HEK293 (cell line): Measurements from ENCODE around the gene INPP5D.
A peak's percentile ranks its signal among the peaks of the same experiment; 100 is the strongest.

Source experiments
- CTCF ChIA-PET: fragments of 350-600 bp; formaldehyde crosslinking; extraction: SDS; loops from one replicate; lab custom pipeline; 2021; ENCODE audit warnings: antibody characterized with exemption; lab: Yijun Ruan, JAX
- POLR2A ChIA-PET: fragments of 300-600 bp; formaldehyde crosslinking; extraction: SDS; loops from one replicate; lab custom pipeline; 2020; ENCODE audit warnings: antibody characterized with exemption, inconsistent platforms; lab: Yijun Ruan, JAX
- H3K27ac ChIP-seq: fragments of 200-500 bp; sonication (Bioruptor generic); 2 replicates; pipeline ENCODE4 v1.5.1; 2014; ENCODE audit warnings: low read depth, low read length, control low read depth, inconsistent platforms; ENCODE audit errors: extremely low read depth
- H3K36me3 ChIP-seq, 2 experiments: fragments of 200-500 bp in 1 of 2; sonication (Bioruptor generic) in 1 of 2; 1 replicate in 1 of 2; 2 replicates in 1 of 2; pipeline ENCODE4 v1.5.1; 2014 to 2017; ENCODE audit warnings: inconsistent platforms in 2 of 2, low read length in 2 of 2; ENCODE audit not compliant: control insufficient read depth in 2 of 2, insufficient read depth in 1 of 2
- H3K4me1 ChIP-seq: fragments of 200-500 bp; sonication (Bioruptor generic); 2 replicates; pipeline ENCODE4 v1.5.1; 2014; ENCODE audit warnings: mild to moderate bottlenecking, low read length, inconsistent platforms; ENCODE audit not compliant: control insufficient read depth, insufficient read depth
- H3K4me3 ChIP-seq: 2 replicates; pipeline ENCODE4 v1.5.1; 2011; ENCODE audit warnings: low read depth, mild to moderate bottlenecking, control low read depth, low read length, moderate library complexity
- H3K9me3 ChIP-seq: fragments of 200-500 bp; sonication (Bioruptor generic); 2 replicates; pipeline ENCODE4 v1.5.1; 2014; ENCODE audit warnings: low read depth, low read length, inconsistent platforms; ENCODE audit not compliant: control insufficient read depth, insufficient read depth
- HOXA7 ChIP-seq: sonication (generic); formaldehyde crosslinking; IDR thresholded peaks from 2 replicates; pipeline ENCODE4 v1.8.1; 2022; ENCODE audit warnings: missing genetic modification reagents, borderline replicate concordance
- KLF8 ChIP-seq: fragments of 450-650 bp; formaldehyde crosslinking; IDR thresholded peaks from 2 replicates; pipeline ENCODE4 v1.5.1; 2016; ENCODE audit warnings: missing biosample characterization, missing genetic modification characterization
- SP2 ChIP-seq: fragments of 450-650 bp; formaldehyde crosslinking; IDR thresholded peaks from 2 replicates; pipeline ENCODE4 v1.5.1; 2016; ENCODE audit warnings: missing biosample characterization, missing genetic modification characterization
- SP7 ChIP-seq: fragments of 450-650 bp; formaldehyde crosslinking; IDR thresholded peaks from 2 replicates; pipeline ENCODE4 v1.5.1; 2016; ENCODE audit warnings: missing biosample characterization, missing genetic modification characterization
- ZNF121 ChIP-seq: fragments of 450-650 bp; formaldehyde crosslinking; IDR thresholded peaks from 2 replicates; pipeline ENCODE4 v1.5.1; 2016; ENCODE audit warnings: missing biosample characterization, missing genetic modification characterization
- ZNF24 ChIP-seq: fragments of 450-650 bp; formaldehyde crosslinking; IDR thresholded peaks from 2 replicates; pipeline ENCODE4 v1.5.1; 2016; ENCODE audit warnings: missing biosample characterization, missing genetic modification characterization
- ZNF391 ChIP-seq: fragments of 450-650 bp; formaldehyde crosslinking; IDR thresholded peaks from 2 replicates; pipeline ENCODE4 v1.5.1; 2016; ENCODE audit warnings: low read depth, missing biosample characterization, missing genetic modification characterization, borderline replicate concordance
- ZNF426 ChIP-seq: fragments of 450-650 bp; formaldehyde crosslinking; IDR thresholded peaks from 2 replicates; pipeline ENCODE4 v1.5.1; 2017; ENCODE audit warnings: missing biosample characterization, missing genetic modification characterization, mild to moderate bottlenecking, inconsistent platforms, moderate library complexity
- ZNF776 ChIP-seq: fragments of 450-650 bp; formaldehyde crosslinking; IDR thresholded peaks from 2 replicates; pipeline ENCODE4 v1.5.0; 2017; ENCODE audit warnings: missing biosample characterization, missing genetic modification characterization, borderline replicate concordance
- ZNF792 ChIP-seq: fragments of 450-650 bp; formaldehyde crosslinking; IDR thresholded peaks from 2 replicates; pipeline ENCODE4 v1.5.1; 2016; ENCODE audit warnings: missing biosample characterization, missing genetic modification characterization
- TF ChIP-seq, protein P1 (sequence below): fragments of 450-650 bp; formaldehyde crosslinking; IDR thresholded peaks from 2 replicates; pipeline ENCODE4 v1.5.1; 2017; ENCODE audit warnings: missing biosample characterization, missing genetic modification characterization
- TF ChIP-seq, protein P2 (sequence below): fragments of 450-650 bp; formaldehyde crosslinking; IDR thresholded peaks from 2 replicates; pipeline ENCODE4 v1.5.1; 2016; ENCODE audit warnings: missing biosample characterization, missing genetic modification characterization, borderline replicate concordance
- TF ChIP-seq, protein P3 (sequence below): fragments of 450-650 bp; IDR thresholded peaks from 2 replicates; pipeline ENCODE4 v1.5.1; 2018; ENCODE audit warnings: missing biosample characterization, mild to moderate bottlenecking, missing genetic modification characterization
- TF ChIP-seq, protein P4 (sequence below): fragments of 450-650 bp; formaldehyde crosslinking; IDR thresholded peaks from 2 replicates; pipeline ENCODE4 v1.5.1; 2016; ENCODE audit warnings: missing biosample characterization, missing genetic modification characterization
- TF ChIP-seq, protein P5 (sequence below): fragments of 450-650 bp; formaldehyde crosslinking; IDR thresholded peaks from 2 replicates; pipeline ENCODE4; 2016; ENCODE audit warnings: missing biosample characterization, missing genetic modification characterization
- TF ChIP-seq, protein P6 (sequence below): fragments of 450-650 bp; formaldehyde crosslinking; IDR thresholded peaks from 2 replicates; pipeline ENCODE4 v1.5.1; 2016; ENCODE audit warnings: missing biosample characterization, missing genetic modification characterization
- TF ChIP-seq, protein P7 (sequence below): fragments of 450-650 bp; formaldehyde crosslinking; IDR thresholded peaks from 2 replicates; pipeline ENCODE4 v1.5.1; 2016; ENCODE audit warnings: missing biosample characterization, missing genetic modification characterization
- TF ChIP-seq, protein P8 (sequence below): fragments of 450-650 bp; formaldehyde crosslinking; IDR thresholded peaks from 2 replicates; pipeline ENCODE4 v1.5.1; 2016; ENCODE audit warnings: missing biosample characterization, missing genetic modification characterization

The INPP5D gene

DNA sequence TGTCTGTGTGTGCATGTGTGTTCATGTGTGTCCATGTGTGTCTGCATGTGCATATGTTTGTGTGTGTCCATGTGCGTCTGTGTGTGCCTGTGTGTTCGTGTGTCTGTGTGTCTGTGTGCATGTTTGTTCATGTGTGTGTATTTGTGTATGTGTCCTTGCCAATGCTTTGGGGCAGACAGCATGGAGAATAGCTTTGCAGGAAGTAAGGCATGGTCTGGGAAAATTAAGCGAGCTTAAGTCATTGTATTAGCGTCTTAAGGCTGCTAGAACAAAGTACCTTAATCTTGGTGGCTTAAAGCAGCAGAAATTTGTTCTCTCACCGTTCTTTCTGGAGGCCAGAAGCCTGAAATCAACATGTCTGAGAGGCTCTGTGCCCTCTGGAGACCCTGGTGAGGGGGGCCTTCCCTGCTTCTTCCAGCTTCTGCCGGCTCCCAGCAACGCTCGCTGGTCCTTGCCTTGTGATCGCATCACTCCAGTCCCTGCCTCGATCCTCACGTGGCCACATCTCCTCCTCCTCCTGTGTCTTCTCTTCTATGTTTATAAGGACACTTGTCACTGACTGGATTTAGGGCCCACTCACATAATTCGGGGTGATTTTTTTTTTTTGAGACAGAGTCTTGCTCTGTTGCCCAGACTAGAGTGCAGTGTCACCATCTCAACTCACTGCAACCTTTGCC lies 23.8 kb upstream of the INPP5D start:
- Histone ChIP-seq H3K36me3 (no peaks in the 10 kb centered on the region), H3K9me3 (no peaks in the 10 kb centered on the region), H3K4me3 (no peak overlapping the region), H3K27ac (no peak overlapping the region), H3K4me1 (no peaks in the 10 kb centered on the region)
- CTCF ChIA-PET: no interaction called here
- POLR2A ChIA-PET: no interaction called here
- TF ChIP-seq, protein P1, sequence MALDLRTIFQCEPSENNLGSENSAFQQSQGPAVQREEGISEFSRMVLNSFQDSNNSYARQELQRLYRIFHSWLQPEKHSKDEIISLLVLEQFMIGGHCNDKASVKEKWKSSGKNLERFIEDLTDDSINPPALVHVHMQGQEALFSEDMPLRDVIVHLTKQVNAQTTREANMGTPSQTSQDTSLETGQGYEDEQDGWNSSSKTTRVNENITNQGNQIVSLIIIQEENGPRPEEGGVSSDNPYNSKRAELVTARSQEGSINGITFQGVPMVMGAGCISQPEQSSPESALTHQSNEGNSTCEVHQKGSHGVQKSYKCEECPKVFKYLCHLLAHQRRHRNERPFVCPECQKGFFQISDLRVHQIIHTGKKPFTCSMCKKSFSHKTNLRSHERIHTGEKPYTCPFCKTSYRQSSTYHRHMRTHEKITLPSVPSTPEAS (tag by site-specific recombination): 0 out of 2 replicates have a peak, but pooled peaks have one; percentile 16
- TF ChIP-seq KLF8 (tag by site-specific recombination): no peak

DNA sequence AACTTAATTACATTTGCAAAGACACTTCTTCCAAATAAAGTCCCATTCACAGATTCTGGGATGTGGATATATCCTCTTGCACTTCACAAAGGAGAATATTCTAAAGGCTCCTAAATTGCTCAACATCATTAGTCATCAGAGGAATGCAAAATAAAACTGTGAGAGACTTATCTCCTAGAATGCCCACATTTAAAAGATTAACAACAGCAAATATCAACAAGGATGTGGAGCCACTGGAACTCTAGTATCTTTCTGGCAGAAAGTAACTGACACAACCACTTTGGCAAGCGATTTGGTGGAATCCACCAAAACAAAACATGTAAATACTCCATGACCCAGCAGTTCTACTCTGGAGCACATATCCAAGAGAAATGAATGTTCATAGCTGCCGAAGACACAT lies 23.1 kb upstream of the INPP5D start:
- CTCF ChIA-PET: interaction anchor here (0.9 kb wide), 1 partner anchor 8 kb away, joined by 3 read pairs; no protein-coding TSS in a partner anchor
- H3K27ac ChIP-seq: no peak overlapping the region
- no peaks in the 10 kb centered on the region for H3K9me3 ChIP-seq
- no peaks in the 10 kb centered on the region for H3K4me1 ChIP-seq
- POLR2A ChIA-PET: no interaction called here
- no peak overlapping the region for H3K4me3 ChIP-seq
- no peaks in the 10 kb centered on the region for H3K36me3 ChIP-seq
- TF ChIP-seq SP7 (tag by site-specific recombination): no peak
- TF ChIP-seq, protein P2, sequence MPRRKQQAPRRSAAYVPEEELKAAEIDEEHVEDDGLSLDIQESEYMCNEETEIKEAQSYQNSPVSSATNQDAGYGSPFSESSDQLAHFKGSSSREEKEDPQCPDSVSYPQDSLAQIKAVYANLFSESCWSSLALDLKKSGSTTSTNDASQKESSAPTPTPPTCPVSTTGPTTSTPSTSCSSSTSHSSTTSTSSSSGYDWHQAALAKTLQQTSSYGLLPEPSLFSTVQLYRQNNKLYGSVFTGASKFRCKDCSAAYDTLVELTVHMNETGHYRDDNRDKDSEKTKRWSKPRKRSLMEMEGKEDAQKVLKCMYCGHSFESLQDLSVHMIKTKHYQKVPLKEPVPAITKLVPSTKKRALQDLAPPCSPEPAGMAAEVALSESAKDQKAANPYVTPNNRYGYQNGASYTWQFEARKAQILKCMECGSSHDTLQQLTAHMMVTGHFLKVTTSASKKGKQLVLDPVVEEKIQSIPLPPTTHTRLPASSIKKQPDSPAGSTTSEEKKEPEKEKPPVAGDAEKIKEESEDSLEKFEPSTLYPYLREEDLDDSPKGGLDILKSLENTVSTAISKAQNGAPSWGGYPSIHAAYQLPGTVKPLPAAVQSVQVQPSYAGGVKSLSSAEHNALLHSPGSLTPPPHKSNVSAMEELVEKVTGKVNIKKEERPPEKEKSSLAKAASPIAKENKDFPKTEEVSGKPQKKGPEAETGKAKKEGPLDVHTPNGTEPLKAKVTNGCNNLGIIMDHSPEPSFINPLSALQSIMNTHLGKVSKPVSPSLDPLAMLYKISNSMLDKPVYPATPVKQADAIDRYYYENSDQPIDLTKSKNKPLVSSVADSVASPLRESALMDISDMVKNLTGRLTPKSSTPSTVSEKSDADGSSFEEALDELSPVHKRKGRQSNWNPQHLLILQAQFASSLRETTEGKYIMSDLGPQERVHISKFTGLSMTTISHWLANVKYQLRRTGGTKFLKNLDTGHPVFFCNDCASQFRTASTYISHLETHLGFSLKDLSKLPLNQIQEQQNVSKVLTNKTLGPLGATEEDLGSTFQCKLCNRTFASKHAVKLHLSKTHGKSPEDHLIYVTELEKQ (tag by site-specific recombination): no peak
- TF ChIP-seq, protein P3, sequence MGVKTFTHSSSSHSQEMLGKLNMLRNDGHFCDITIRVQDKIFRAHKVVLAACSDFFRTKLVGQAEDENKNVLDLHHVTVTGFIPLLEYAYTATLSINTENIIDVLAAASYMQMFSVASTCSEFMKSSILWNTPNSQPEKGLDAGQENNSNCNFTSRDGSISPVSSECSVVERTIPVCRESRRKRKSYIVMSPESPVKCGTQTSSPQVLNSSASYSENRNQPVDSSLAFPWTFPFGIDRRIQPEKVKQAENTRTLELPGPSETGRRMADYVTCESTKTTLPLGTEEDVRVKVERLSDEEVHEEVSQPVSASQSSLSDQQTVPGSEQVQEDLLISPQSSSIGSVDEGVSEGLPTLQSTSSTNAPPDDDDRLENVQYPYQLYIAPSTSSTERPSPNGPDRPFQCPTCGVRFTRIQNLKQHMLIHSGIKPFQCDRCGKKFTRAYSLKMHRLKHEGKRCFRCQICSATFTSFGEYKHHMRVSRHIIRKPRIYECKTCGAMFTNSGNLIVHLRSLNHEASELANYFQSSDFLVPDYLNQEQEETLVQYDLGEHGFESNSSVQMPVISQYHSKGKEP (tag by site-specific recombination): no peak
- TF ChIP-seq HOXA7 (CRISPR knock-in tag): no peak
- TF ChIP-seq, protein P4, sequence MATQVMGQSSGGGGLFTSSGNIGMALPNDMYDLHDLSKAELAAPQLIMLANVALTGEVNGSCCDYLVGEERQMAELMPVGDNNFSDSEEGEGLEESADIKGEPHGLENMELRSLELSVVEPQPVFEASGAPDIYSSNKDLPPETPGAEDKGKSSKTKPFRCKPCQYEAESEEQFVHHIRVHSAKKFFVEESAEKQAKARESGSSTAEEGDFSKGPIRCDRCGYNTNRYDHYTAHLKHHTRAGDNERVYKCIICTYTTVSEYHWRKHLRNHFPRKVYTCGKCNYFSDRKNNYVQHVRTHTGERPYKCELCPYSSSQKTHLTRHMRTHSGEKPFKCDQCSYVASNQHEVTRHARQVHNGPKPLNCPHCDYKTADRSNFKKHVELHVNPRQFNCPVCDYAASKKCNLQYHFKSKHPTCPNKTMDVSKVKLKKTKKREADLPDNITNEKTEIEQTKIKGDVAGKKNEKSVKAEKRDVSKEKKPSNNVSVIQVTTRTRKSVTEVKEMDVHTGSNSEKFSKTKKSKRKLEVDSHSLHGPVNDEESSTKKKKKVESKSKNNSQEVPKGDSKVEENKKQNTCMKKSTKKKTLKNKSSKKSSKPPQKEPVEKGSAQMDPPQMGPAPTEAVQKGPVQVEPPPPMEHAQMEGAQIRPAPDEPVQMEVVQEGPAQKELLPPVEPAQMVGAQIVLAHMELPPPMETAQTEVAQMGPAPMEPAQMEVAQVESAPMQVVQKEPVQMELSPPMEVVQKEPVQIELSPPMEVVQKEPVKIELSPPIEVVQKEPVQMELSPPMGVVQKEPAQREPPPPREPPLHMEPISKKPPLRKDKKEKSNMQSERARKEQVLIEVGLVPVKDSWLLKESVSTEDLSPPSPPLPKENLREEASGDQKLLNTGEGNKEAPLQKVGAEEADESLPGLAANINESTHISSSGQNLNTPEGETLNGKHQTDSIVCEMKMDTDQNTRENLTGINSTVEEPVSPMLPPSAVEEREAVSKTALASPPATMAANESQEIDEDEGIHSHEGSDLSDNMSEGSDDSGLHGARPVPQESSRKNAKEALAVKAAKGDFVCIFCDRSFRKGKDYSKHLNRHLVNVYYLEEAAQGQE: no peak
- no peak for TF ChIP-seq ZNF391
- TF ChIP-seq, protein P5, sequence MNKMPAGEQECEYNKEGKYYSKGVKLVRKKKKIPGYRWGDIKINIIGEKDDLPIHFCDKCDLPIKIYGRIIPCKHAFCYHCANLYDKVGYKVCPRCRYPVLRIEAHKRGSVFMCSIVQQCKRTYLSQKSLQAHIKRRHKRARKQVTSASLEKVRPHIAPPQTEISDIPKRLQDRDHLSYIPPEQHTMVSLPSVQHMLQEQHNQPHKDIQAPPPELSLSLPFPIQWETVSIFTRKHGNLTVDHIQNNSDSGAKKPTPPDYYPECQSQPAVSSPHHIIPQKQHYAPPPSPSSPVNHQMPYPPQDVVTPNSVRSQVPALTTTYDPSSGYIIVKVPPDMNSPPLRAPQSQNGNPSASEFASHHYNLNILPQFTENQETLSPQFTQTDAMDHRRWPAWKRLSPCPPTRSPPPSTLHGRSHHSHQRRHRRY (tag by site-specific recombination): no peak
- no peak for TF ChIP-seq ZNF776 (tag by site-specific recombination)
- no peak for TF ChIP-seq ZNF792
- no peak for TF ChIP-seq ZNF121 (tag by site-specific recombination)
- no peak for TF ChIP-seq ZNF426
- TF ChIP-seq, protein P6, sequence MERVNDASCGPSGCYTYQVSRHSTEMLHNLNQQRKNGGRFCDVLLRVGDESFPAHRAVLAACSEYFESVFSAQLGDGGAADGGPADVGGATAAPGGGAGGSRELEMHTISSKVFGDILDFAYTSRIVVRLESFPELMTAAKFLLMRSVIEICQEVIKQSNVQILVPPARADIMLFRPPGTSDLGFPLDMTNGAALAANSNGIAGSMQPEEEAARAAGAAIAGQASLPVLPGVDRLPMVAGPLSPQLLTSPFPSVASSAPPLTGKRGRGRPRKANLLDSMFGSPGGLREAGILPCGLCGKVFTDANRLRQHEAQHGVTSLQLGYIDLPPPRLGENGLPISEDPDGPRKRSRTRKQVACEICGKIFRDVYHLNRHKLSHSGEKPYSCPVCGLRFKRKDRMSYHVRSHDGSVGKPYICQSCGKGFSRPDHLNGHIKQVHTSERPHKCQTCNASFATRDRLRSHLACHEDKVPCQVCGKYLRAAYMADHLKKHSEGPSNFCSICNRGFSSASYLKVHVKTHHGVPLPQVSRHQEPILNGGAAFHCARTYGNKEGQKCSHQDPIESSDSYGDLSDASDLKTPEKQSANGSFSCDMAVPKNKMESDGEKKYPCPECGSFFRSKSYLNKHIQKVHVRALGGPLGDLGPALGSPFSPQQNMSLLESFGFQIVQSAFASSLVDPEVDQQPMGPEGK (tag by site-specific recombination): no peak
- no peak for TF ChIP-seq ZNF24 (tag by site-specific recombination)
- no peak for TF ChIP-seq SP2 (tag by site-specific recombination)
- TF ChIP-seq, protein P7, sequence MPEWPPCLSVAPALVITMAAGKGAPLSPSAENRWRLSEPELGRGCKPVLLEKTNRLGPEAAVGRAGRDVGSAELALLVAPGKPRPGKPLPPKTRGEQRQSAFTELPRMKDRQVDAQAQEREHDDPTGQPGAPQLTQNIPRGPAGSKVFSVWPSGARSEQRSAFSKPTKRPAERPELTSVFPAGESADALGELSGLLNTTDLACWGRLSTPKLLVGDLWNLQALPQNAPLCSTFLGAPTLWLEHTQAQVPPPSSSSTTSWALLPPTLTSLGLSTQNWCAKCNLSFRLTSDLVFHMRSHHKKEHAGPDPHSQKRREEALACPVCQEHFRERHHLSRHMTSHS: no peak
- TF ChIP-seq, protein P8, sequence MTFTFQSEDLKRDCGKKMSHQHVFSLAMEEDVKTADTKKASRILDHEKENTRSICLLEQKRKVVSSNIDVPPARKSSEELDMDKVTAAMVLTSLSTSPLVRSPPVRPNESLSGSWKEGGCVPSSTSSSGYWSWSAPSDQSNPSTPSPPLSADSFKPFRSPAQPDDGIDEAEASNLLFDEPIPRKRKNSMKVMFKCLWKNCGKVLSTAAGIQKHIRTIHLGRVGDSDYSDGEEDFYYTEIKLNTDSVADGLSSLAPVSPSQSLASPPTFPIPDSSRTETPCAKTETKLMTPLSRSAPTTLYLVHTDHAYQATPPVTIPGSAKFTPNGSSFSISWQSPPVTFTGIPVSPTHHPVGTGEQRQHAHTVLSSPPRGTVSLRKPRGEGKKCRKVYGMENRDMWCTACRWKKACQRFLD (tag by site-specific recombination): no peak
